ENCODE measurements around the gene SYS1. TPM values are rescaled to one million over a fixed set of nuclear protein-coding genes. Genes with fewer than 3 reads are reported as not detected.

SYS1 gene
- total RNA-seq, 4 donors from 2014 or later, result 19.2 to 35.6 (median 25.2) TPM

DNA sequence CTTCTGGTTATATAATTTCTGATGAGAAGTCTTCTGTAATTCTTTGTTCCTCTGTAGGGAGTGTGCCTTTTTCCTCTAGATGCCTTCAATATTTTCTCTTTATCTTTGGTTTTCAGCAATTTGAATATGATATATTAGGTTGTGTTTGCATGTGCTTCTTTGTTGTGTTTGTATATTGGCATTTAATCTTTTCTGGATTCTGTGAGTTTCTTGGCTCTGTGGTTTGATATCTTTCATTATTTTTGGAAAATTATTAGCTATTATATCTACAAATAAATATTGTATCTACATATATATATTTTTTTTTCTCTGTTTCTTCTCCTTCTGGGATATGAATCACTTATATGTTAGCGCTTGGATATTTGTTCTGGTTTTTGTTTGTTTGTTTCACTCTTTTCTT is 36.1 kb downstream of the SYS1 start:
- DNase-seq (ENCODE audit: low spot score in 2 of 2), result no peak
- Histone ChIP-seq H3K27ac (no peak overlapping the region), H3K4me3 (no peak overlapping the region), H3K36me3 (peaks cover 0 to 8% (median 0%) of the 10 kb centered on the region in 3 donors), H3K4me1 (no peaks in the 10 kb centered on the region), H3K27me3 (no peaks in the 10 kb centered on the region), H3K9me3 (peaks cover 0 to 8% (median 0%) of the 10 kb centered on the region in 4 donors)
- 93 to 100% methylated on average over 1 of the region's 1 CpG for WGBS, 2 donors
- TF ChIP-seq POLR2A (IDR thresholded peaks at IDR 0.05) (no peak), EP300 (IDR thresholded peaks at IDR 0.05) (no peak)
- TF ChIP-seq, protein P1, sequence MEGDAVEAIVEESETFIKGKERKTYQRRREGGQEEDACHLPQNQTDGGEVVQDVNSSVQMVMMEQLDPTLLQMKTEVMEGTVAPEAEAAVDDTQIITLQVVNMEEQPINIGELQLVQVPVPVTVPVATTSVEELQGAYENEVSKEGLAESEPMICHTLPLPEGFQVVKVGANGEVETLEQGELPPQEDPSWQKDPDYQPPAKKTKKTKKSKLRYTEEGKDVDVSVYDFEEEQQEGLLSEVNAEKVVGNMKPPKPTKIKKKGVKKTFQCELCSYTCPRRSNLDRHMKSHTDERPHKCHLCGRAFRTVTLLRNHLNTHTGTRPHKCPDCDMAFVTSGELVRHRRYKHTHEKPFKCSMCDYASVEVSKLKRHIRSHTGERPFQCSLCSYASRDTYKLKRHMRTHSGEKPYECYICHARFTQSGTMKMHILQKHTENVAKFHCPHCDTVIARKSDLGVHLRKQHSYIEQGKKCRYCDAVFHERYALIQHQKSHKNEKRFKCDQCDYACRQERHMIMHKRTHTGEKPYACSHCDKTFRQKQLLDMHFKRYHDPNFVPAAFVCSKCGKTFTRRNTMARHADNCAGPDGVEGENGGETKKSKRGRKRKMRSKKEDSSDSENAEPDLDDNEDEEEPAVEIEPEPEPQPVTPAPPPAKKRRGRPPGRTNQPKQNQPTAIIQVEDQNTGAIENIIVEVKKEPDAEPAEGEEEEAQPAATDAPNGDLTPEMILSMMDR (IDR thresholded peaks at IDR 0.05), result no peak

DNA sequence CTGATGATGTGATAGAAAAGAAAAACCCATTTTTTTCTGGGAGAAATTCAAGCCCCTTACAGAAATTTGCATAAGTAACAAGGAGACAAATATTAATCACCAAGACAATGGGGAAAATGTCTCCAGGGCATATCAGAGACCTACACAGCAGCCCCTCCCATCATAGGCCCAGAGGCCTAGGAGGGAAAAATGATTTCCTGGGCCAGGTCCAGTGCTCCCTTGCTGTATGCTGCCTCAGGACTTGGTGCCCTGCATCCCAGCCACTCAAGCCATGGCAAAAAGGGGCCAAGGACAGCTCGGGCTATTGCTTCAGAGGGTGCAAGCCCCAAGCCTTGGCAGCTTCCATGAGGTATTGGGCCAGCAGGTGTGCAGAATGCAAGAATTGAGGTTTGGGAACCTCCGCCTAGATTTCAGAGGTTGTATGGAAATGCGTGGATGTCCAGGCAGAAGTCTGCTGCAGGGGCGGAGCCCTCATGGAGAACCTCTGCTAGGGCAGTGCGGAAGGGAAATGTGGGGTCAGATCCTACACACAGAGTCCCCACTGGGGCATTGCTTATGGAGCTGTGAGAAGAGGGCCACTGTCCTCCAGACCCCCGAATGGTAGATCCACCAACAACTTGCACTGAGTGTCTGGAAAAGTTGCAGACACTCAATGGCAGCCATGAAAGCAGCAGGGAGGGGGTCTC is 37.5 kb downstream of the SYS1 start:
- Histone ChIP-seq H3K4me3 (no peak overlapping the region), H3K27me3 (no peaks in the 10 kb centered on the region), H3K9me3 (peaks cover 0 to 8% (median 0%) of the 10 kb centered on the region in 4 donors), H3K4me1 (peaks cover 0 to 3% (median 0%) of the 10 kb centered on the region in 4 donors), H3K36me3 (no peaks in the 10 kb centered on the region), H3K27ac (no peak overlapping the region)
- DNase-seq (ENCODE audit: low spot score in 2 of 2), result no peak
- WGBS, 2 donors, result 87 to 97% methylated on average over 5 to 6 of the region's 6 CpGs
- TF ChIP-seq EP300 (IDR thresholded peaks at IDR 0.05), result no peak
- no peak for TF ChIP-seq POLR2A (IDR thresholded peaks at IDR 0.05)
- TF ChIP-seq, protein P1 (IDR thresholded peaks at IDR 0.05), result no peak

DNA sequence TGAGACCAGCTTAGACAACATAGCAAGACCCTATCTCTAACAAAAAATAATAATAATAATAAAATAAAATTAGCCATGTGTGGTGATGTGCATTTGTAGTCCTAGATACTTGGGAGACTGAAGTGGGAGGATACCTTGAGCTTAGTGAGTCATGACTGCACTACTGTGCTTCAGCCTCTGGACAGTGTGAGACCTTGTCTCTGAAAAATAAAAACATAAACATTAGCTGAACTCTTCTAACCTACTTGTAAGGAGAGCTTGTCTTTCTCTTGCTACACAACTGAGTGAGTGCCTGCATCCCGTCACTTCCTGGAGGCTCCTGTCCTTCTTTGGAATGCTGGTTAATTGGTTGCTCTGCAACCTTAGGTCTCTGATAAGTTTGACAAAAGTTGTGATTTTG is 40.0 kb downstream of the SYS1 start:
- H3K27me3 ChIP-seq, result no peaks in the 10 kb centered on the region
- no peak for TF ChIP-seq POLR2A (IDR thresholded peaks at IDR 0.05)
- TF ChIP-seq EP300 (IDR thresholded peaks at IDR 0.05), result no peak
- TF ChIP-seq, protein P1 (IDR thresholded peaks at IDR 0.05), result no peak
- H3K27ac ChIP-seq, result no peak overlapping the region
- peaks cover 0 to 17% (median 11%) of the 10 kb centered on the region in 4 donors for H3K4me1 ChIP-seq
- H3K4me3 ChIP-seq, result no peak overlapping the region
- H3K9me3 ChIP-seq, result peaks cover 0 to 8% (median 0%) of the 10 kb centered on the region in 4 donors
- no peak for DNase-seq (ENCODE audit: low spot score in 2 of 2)
- H3K36me3 ChIP-seq, result no peaks in the 10 kb centered on the region
- 100% methylated on average over 1 of the region's 1 CpG for WGBS, 2 donors

DNA sequence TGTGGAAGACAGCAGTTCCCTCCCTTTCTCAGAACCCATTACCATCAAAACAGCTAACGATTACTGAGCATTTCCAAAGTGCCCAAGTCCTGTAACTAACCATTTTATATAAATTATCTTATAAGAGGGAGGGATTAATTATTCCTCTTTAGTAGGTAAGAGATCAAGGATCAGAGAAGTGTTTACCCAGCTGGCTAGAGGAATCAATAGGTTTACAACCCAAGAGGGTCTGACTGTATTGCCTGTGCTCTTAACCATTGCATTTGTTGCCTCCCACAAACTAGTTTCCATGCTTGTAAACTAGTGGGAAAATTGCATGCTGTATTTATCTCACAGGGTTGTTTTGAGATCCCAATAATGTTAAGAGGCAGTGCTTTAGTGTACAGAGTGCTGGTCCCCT is 41.5 kb downstream of the SYS1 start:
- peaks cover 0 to 27% (median 12%) of the 10 kb centered on the region in 4 donors for H3K4me1 ChIP-seq
- DNase-seq (ENCODE audit: low spot score in 2 of 2), result no peak
- TF ChIP-seq POLR2A (IDR thresholded peaks at IDR 0.05) (no peak), EP300 (IDR thresholded peaks at IDR 0.05) (no peak)
- TF ChIP-seq, protein P1 (IDR thresholded peaks at IDR 0.05), result no peak
- H3K9me3 ChIP-seq, result peaks cover 0 to 8% (median 0%) of the 10 kb centered on the region in 4 donors
- H3K27me3 ChIP-seq, result no peaks in the 10 kb centered on the region
- WGBS, 2 donors, result 64 to 70% methylated on average over 1 of the region's 1 CpG
- no peak overlapping the region for H3K27ac ChIP-seq
- peaks cover 0 to 9% (median 0%) of the 10 kb centered on the region in 3 donors for H3K36me3 ChIP-seq
- no peak overlapping the region for H3K4me3 ChIP-seq

DNA sequence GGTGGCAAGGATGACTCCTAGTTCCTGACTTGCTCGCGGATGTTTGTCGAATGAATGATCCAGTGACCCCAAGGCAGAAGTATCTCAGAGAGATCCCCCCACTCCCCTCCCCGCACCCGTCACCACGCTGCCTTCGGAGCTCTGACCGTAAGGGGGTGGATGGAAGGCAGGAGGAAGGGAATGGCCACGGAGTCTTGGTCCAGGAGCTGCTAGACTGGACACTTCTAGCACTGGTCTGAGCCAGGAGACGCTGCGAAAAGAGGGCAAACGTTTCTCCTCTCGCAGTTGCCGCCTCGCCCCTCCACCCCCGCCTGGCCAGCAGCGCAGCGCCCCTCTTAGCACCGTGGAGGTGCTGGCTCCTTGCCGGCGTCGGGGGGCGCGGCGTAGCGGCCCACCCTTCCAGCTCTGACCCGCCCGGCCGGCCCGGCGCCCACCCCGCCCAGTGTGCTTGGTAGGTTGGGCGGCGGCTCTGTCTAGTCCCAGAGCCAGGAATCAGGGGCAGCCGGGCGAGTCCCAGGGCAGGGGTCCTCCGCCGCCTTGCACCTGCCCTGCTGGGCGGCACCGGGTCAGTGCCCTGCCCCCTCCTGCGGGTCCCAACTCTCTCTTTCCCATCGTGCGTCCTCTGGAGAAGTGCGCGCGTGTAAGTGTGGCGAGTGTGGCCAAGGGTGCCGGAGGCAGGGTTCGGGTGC is 42.8 kb downstream of the SYS1 start:
- Histone ChIP-seq H3K4me3 (peak overlapping the region; percentile 77 to 98 (median 94)), H3K4me1 (peaks cover 0 to 32% (median 12%) of the 10 kb centered on the region in 4 donors), H3K27ac (peak overlapping the region; percentile 91 to 97 (median 94)), H3K36me3 (peaks cover 0 to 21% (median 0%) of the 10 kb centered on the region in 3 donors), H3K27me3 (no peaks in the 10 kb centered on the region), H3K9me3 (peaks cover 0 to 3% (median 0%) of the 10 kb centered on the region in 4 donors)
- WGBS, 2 donors, result 2% methylated on average over 10 to 29 of the region's 49 CpGs
- DNase-seq (ENCODE audit: low spot score in 2 of 2), result no peak
- TF ChIP-seq EP300 (IDR thresholded peaks at IDR 0.05) (no peak), POLR2A (IDR thresholded peaks at IDR 0.05) (no peak)
- TF ChIP-seq, protein P1 (IDR thresholded peaks at IDR 0.05), result no peak
